Fibroblast of lung (primary cell): ENCODE data around the gene RAB6C. TPM values are rescaled to one million over a fixed set of nuclear protein-coding genes. Genes with fewer than 3 reads are reported as not detected.
"Not testable (repeated sequence)": the region's sequence is repeated elsewhere in the genome, so short reads cannot be mapped to it uniquely, and the experiment has no call there.

Source experiments
- DNase-seq, 2 donors: peaks; one replicate each; pipeline versions ENCODE4 v3.0.0 to v3.0.0-alpha.2; 2010; ENCODE audit warnings: low read depth in 2 of 2
- H2AFZ ChIP-seq: 2 replicates; pipeline ENCODE4 v1.5.1; 2012; ENCODE audit warnings: low read length, control low read depth, inconsistent platforms
- H3K27ac ChIP-seq: 2 replicates; pipeline ENCODE4 v1.5.1; 2011; ENCODE audit warnings: low read length, control low read depth; ENCODE audit not compliant: insufficient read depth
- H3K27me3 ChIP-seq: 2 replicates; pipeline ENCODE4 v1.5.1; 2011; ENCODE audit warnings: mild to moderate bottlenecking, low read length; ENCODE audit not compliant: control insufficient read depth, insufficient read depth
- H3K36me3 ChIP-seq: 2 replicates; pipeline ENCODE4 v1.5.1; 2011; ENCODE audit warnings: low read length; ENCODE audit not compliant: control insufficient read depth, insufficient read depth
- H3K4me1 ChIP-seq: 2 replicates; pipeline ENCODE4 v1.5.1; 2011; ENCODE audit warnings: low read length; ENCODE audit not compliant: control insufficient read depth, insufficient read depth; ENCODE audit errors: extremely low read depth
- H3K4me2 ChIP-seq: 2 replicates; pipeline ENCODE4 v1.5.1; 2011; ENCODE audit warnings: low read length, control low read depth; ENCODE audit not compliant: insufficient read depth; ENCODE audit errors: extremely low read depth
- H3K4me3 ChIP-seq, 4 experiments: fragments of 200-600 bp in 1 of 4; sonication (generic) in 1 of 4; replicated peaks in 1 of 4; 2 replicates each; pipeline ENCODE4 v1.5.1; 2011 to 2016; ENCODE audit warnings: low read length in 4 of 4, low read depth in 3 of 4, mild to moderate bottlenecking in 3 of 4, control low read depth in 2 of 4, inconsistent platforms in 1 of 4, mixed read lengths in 1 of 4; ENCODE audit not compliant: insufficient read depth in 1 of 4; ENCODE audit errors: control extremely low read depth in 1 of 4
- H3K79me2 ChIP-seq: 2 replicates; pipeline ENCODE4 v1.5.1; 2012; ENCODE audit warnings: mild to moderate bottlenecking, low read length, inconsistent platforms; ENCODE audit not compliant: control insufficient read depth, insufficient read depth
- H3K9ac ChIP-seq: 2 replicates; pipeline ENCODE4 v1.5.1; 2011; ENCODE audit warnings: mild to moderate bottlenecking, low read length, control low read depth; ENCODE audit not compliant: insufficient read depth
- H3K9me3 ChIP-seq: 2 replicates; pipeline ENCODE4 v1.5.1; 2012; ENCODE audit warnings: low read depth, low read length; ENCODE audit not compliant: control insufficient read depth, insufficient read depth
- H4K20me1 ChIP-seq: 2 replicates; pipeline ENCODE4 v1.5.1; 2011; ENCODE audit warnings: low read length; ENCODE audit not compliant: control insufficient read depth, insufficient read depth; ENCODE audit errors: extremely low read depth
- EZH2 ChIP-seq: IDR thresholded peaks from 2 replicates; pipeline ENCODE4 v1.5.1; 2012; ENCODE audit warnings: low read length, control low read depth, mild to moderate bottlenecking; ENCODE audit errors: missing control alignments
- polyA plus RNA-seq, 2 donors: library from polyadenylated mRNA; depleted of rRNA in 1 of 2; stranded (reverse) in 1 of 2; unstranded in 1 of 2; fragments of >200 nt; gene quantifications; 2 replicates each; pipeline ENCODE4 v1.2.1, GENCODE V29; 2011 to 2012; ENCODE audit warnings: missing spikeins in 1 of 2
- total RNA-seq: library from RNA; depleted of rRNA; stranded (reverse); fragments of >200 nt; gene quantifications from 2 replicates; pipeline ENCODE4 v1.2.1, GENCODE V29; 2014
- TF ChIP-seq, protein P1 (sequence below), 2 donors: IDR thresholded peaks in 1 of 2; conservative IDR thresholded peaks in 1 of 2; 1 replicate in 1 of 2; 2 replicates in 1 of 2; pipeline ENCODE4 v1.5.1; 2011 to 2012; ENCODE audit warnings: low read length in 2 of 2, control low read depth in 1 of 2, inconsistent platforms in 1 of 2, low read depth in 1 of 2, mild to moderate bottlenecking in 1 of 2

Gene RAB6C
- total and polyA plus RNA-seq, 2 donors (not counting 1 experiment from before 2014, with no cell fraction given) = 0.10 TPM; not detected in 1

DNA sequence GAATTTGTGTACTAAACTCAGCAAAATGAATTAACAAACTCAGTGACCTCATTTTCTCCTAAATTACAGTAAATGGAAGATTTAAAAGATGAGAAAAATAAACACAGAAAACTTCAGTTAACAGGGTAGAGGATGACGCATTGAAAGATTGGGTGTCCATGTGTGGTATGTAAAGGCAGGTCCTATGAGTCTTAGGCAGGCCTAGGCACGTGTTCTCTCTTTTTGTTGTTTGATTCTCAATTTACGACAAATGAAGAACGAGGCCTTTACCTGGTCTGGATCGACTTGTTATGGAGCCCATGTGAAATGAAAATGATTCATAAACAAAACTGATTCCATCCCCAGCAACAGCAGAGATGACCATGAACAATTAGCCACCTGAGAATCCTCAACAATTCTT lies 37.2 kb downstream of the RAB6C start:
- H3K4me2 ChIP-seq, H3K4me3 ChIP-seq, H3K27ac ChIP-seq, DNase-seq, H3K36me3 ChIP-seq, H4K20me1 ChIP-seq, H3K27me3 ChIP-seq, H3K9me3 ChIP-seq, H3K79me2 ChIP-seq, H3K9ac ChIP-seq, H3K4me1 ChIP-seq, H2AFZ ChIP-seq: not testable (repeated sequence)

DNA sequence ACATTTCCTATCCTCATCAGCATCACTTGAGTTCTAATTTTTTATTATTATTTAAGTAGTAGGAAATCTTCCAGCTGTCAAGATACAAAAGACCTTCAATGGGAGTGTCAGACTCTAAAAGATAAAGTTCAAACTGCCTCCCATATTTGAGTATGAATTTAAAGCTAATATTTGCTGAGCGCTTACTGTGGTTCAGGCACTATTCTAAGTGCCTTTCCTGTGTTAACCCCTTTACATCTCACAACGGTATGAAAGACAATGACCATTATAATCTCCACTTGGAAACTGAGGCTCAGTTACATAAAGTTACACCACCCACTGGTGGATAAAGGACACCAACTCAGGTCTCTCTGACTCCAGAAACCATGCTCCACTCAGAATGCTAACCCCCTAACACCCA lies 39.9 kb downstream of the RAB6C start:
- Histone ChIP-seq H3K4me2 (no peak overlapping the region), H2AFZ (no peak overlapping the region), H3K36me3 (no peaks in the 10 kb centered on the region), H4K20me1 (no peaks in the 10 kb centered on the region), H3K4me1 (no peaks in the 10 kb centered on the region), H3K27ac (no peak overlapping the region), H3K27me3 (no peaks in the 10 kb centered on the region), H3K4me3 (no peak overlapping the region), H3K79me2 (no peaks in the 10 kb centered on the region), H3K9ac (no peak overlapping the region), H3K9me3 (no peaks in the 10 kb centered on the region)
- TF ChIP-seq, protein P1, sequence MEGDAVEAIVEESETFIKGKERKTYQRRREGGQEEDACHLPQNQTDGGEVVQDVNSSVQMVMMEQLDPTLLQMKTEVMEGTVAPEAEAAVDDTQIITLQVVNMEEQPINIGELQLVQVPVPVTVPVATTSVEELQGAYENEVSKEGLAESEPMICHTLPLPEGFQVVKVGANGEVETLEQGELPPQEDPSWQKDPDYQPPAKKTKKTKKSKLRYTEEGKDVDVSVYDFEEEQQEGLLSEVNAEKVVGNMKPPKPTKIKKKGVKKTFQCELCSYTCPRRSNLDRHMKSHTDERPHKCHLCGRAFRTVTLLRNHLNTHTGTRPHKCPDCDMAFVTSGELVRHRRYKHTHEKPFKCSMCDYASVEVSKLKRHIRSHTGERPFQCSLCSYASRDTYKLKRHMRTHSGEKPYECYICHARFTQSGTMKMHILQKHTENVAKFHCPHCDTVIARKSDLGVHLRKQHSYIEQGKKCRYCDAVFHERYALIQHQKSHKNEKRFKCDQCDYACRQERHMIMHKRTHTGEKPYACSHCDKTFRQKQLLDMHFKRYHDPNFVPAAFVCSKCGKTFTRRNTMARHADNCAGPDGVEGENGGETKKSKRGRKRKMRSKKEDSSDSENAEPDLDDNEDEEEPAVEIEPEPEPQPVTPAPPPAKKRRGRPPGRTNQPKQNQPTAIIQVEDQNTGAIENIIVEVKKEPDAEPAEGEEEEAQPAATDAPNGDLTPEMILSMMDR (conservative IDR thresholded peaks at IDR 0.05 in 1 of 2, IDR thresholded peaks at IDR 0.05 in 1 of 2; ENCODE audit: low read depth in 1 of 2, low read length in 2 of 2) = no peak
- no peak for TF ChIP-seq EZH2
- DNase-seq = no peak

DNA sequence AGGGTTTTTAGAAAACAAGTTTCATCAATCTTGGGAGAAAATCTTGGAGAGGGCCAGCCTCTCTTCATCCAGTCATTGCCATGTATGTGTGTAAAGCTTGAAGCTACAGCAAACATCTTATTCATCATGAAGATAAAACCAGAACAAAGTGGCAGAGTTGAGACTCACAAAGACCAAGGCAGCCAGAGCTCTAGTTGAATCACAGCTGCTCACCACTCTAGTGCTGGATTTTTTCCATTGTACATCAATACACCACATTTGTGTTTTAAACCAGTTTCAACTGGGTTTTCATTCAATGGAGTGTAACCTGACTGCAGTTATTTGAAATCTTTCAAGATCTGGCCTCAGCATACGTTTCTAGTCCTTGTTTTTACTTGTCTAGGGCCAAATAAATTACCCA lies 40.6 kb downstream of the RAB6C start:
- H3K4me3 ChIP-seq, H4K20me1 ChIP-seq, H3K27me3 ChIP-seq, H3K36me3 ChIP-seq, H3K9ac ChIP-seq, H3K79me2 ChIP-seq, H2AFZ ChIP-seq, H3K9me3 ChIP-seq, DNase-seq, H3K4me1 ChIP-seq, H3K4me2 ChIP-seq, H3K27ac ChIP-seq: not testable (repeated sequence)

DNA sequence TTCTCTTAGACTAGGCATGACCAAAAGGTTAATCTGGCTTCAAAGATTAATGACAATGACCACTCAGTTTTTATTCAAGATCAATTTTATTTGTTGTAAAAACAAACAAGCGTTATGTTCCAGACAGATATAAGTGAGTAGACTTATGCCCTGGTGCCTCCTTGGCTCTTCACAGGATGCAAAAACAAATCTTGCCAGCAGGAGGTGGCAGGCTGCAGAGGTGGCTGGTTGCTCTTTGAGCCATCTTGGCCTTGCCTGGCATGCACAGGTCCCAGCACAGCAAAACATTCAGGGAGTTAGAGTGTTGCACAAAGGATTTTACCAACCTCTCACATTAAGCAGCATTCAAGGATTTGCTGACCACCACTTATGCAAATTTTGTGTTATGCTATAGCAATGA lies 46.5 kb downstream of the RAB6C start:
- H3K4me2 ChIP-seq, H3K79me2 ChIP-seq, H2AFZ ChIP-seq, H3K4me3 ChIP-seq, H3K27ac ChIP-seq, H3K27me3 ChIP-seq, H3K36me3 ChIP-seq, H3K9me3 ChIP-seq, H3K9ac ChIP-seq, DNase-seq, H4K20me1 ChIP-seq, H3K4me1 ChIP-seq: not testable (repeated sequence)

Other genes starting within 250 kb of the RAB6C start
- not detected in 2 replicates for gene POTEF, start 149.6 kb downstream of the RAB6C start, total RNA-seq
- gene POTEF, start 149.6 kb downstream of the RAB6C start, polyA plus RNA-seq = not detected in 2 replicates
- gene CCDC74B, start 165.4 kb downstream of the RAB6C start, total RNA-seq = 2.0 and 3.1 TPM in 2 replicates
- gene CCDC74B, start 165.4 kb downstream of the RAB6C start, polyA plus RNA-seq = 1.8 and 2.1 TPM in 2 replicates
- 7.7 and 11.2 TPM in 2 replicates for gene SMPD4, start 201.9 kb downstream of the RAB6C start, total RNA-seq
- gene SMPD4, start 201.9 kb downstream of the RAB6C start, polyA plus RNA-seq = 22.3 and 41.3 TPM in 2 replicates
- gene MZT2B, start 202.6 kb downstream of the RAB6C start, total RNA-seq = 134 and 254 TPM in 2 replicates
- gene MZT2B, start 202.6 kb downstream of the RAB6C start, polyA plus RNA-seq = 47.7 and 54.0 TPM in 2 replicates
- not detected in 2 replicates for gene TUBA3E, start 218.8 kb downstream of the RAB6C start, total RNA-seq
- not detected in 2 replicates for gene TUBA3E, start 218.8 kb downstream of the RAB6C start, polyA plus RNA-seq